HepG2 (cell line): ENCODE measurements around the gene SRRM3. TPM values are rescaled to one million over a fixed set of nuclear protein-coding genes. Genes with fewer than 3 reads are reported as not detected.

Experiments used
- ATRX ChIP-seq: sonication (generic); formaldehyde crosslinking; IDR thresholded peaks from 2 replicates; pipeline ENCODE4 v1.4.0; 2020; ENCODE audit warnings: missing genetic modification reagents, borderline replicate concordance
- BCL6 ChIP-seq: IDR thresholded peaks from 2 replicates; pipeline ENCODE4 v1.6.1; 2016; ENCODE audit warnings: missing genetic modification reagents, missing compliant biosample characterization
- EP300 ChIP-seq, 3 experiments: sonication (generic) in 1 of 3; formaldehyde crosslinking in 1 of 3; IDR thresholded peaks; 2 replicates each; pipeline versions ENCODE4 v1.5.1 to v1.6.1; 2011 to 2020; ENCODE audit warnings: low read depth in 2 of 3, low read length in 2 of 3, borderline replicate concordance in 1 of 3, improper control_type of control experiment in 1 of 3, mild to moderate bottlenecking in 1 of 3, missing genetic modification reagents in 1 of 3, moderate library complexity in 1 of 3
- ERF ChIP-seq: IDR thresholded peaks from 2 replicates; pipeline ENCODE4 v1.6.1; 2018; ENCODE audit warnings: missing biosample characterization, missing genetic modification reagents
- FOSL2 ChIP-seq: sonication (generic); formaldehyde crosslinking; IDR thresholded peaks from 2 replicates; pipeline ENCODE4 v1.4.0; 2020; ENCODE audit warnings: missing genetic modification reagents
- IKZF4 ChIP-seq: sonication (generic); formaldehyde crosslinking; IDR thresholded peaks from 2 replicates; pipeline ENCODE4 v1.5.1; 2020; ENCODE audit warnings: borderline replicate concordance, mild to moderate bottlenecking, low read depth, missing genetic modification reagents; ENCODE audit errors: not compliant biosample characterization
- KDM5B ChIP-seq: sonication (generic); formaldehyde crosslinking; IDR thresholded peaks from 2 replicates; pipeline ENCODE4 v1.4.0; 2020; ENCODE audit warnings: missing genetic modification reagents, mild to moderate bottlenecking, borderline replicate concordance
- KLF11 ChIP-seq: IDR thresholded peaks from 2 replicates; pipeline ENCODE4 v1.6.1; 2016; ENCODE audit warnings: missing compliant biosample characterization
- MAZ ChIP-seq, 2 experiments: sonication (generic) in 1 of 2; formaldehyde crosslinking in 1 of 2; IDR thresholded peaks; 2 replicates each; pipeline versions ENCODE4 v1.5.0 to v1.6.1; 2012 to 2020; ENCODE audit warnings: low read depth in 2 of 2, mild to moderate bottlenecking in 2 of 2, borderline replicate concordance in 1 of 2, improper control_type of control experiment in 1 of 2, low read length in 1 of 2, missing genetic modification reagents in 1 of 2, moderate library complexity in 1 of 2
- PAX8 ChIP-seq: sonication (generic); formaldehyde crosslinking; IDR thresholded peaks from 2 replicates; pipeline ENCODE4 v1.8.0; 2022; ENCODE audit warnings: mild to moderate bottlenecking, missing genetic modification reagents, borderline replicate concordance
- PHF21A ChIP-seq: sonication (generic); formaldehyde crosslinking; IDR thresholded peaks from 2 replicates; pipeline ENCODE4 v1.5.0; 2020; ENCODE audit warnings: mild to moderate bottlenecking, missing genetic modification reagents
- POLR2AphosphoS5 ChIP-seq: IDR thresholded peaks from 2 replicates; pipeline ENCODE4 v1.6.1; 2012; ENCODE audit warnings: low read depth, low read length
- SALL1 ChIP-seq: sonication (generic); formaldehyde crosslinking; IDR thresholded peaks from 2 replicates; pipeline ENCODE4 v1.8.0; 2022; ENCODE audit warnings: mild to moderate bottlenecking, missing genetic modification reagents
- TOE1 ChIP-seq: sonication (generic); formaldehyde crosslinking; IDR thresholded peaks from 2 replicates; pipeline ENCODE4 v1.4.0; 2020; ENCODE audit warnings: mild to moderate bottlenecking, missing genetic modification reagents
- ZNF17 ChIP-seq: sonication (generic); formaldehyde crosslinking; IDR thresholded peaks from 2 replicates; pipeline ENCODE4 v1.5.0; 2020; ENCODE audit warnings: mild to moderate bottlenecking, missing genetic modification reagents
- ZNF34 ChIP-seq: sonication (generic); formaldehyde crosslinking; IDR thresholded peaks from 2 replicates; pipeline ENCODE4 v1.4.0; 2020; ENCODE audit warnings: mild to moderate bottlenecking, missing genetic modification reagents, borderline replicate concordance
- ZNF598 ChIP-seq: sonication (generic); formaldehyde crosslinking; IDR thresholded peaks from 2 replicates; pipeline ENCODE4 v1.5.1; 2020; ENCODE audit warnings: mild to moderate bottlenecking, missing genetic modification reagents, borderline replicate concordance
- ZNF746 ChIP-seq: sonication (generic); formaldehyde crosslinking; IDR thresholded peaks from 2 replicates; pipeline ENCODE4 v1.8.0; 2022; ENCODE audit warnings: mild to moderate bottlenecking, missing genetic modification reagents
- polyA plus RNA-seq, 8 experiments: library from polyadenylated mRNA; depleted of rRNA in 3 of 8; stranded (reverse) in 7 of 8; unstranded in 1 of 8; fragments of >200 nt; fragmentation: Illumina TruSeq in 4 of 8; extraction: Trizol in 4 of 8; gene quantifications; 2 replicates each; pipeline versions ENCODE4 v1.2.1 to v1.2.3, GENCODE V29; 2011 to 2016; ENCODE audit warnings: low read depth in 4 of 8, missing spikeins in 1 of 8, mixed read lengths in 1 of 8; ENCODE audit not compliant: insufficient read depth in 1 of 8
- total RNA-seq, 5 experiments: library from RNA; depleted of rRNA; stranded (reverse); fragments of >200 nt; fragmentation: Illumina TruSeq; extraction: Trizol; gene quantifications; 2 replicates each; pipeline ENCODE4 v1.2.3, GENCODE V29; 2016; ENCODE audit warnings: low read depth in 1 of 5
- TF ChIP-seq, protein P1 (sequence below): sonication (generic); formaldehyde crosslinking; IDR thresholded peaks from 2 replicates; pipeline ENCODE4 v1.5.1; 2020; ENCODE audit warnings: missing genetic modification reagents, mild to moderate bottlenecking, borderline replicate concordance
- TF ChIP-seq, protein P2 (sequence below): sonication (generic); formaldehyde crosslinking; IDR thresholded peaks from 2 replicates; pipeline ENCODE4 v1.5.1; 2020; ENCODE audit warnings: missing genetic modification reagents, mild to moderate bottlenecking, borderline replicate concordance
- TF ChIP-seq, protein P3 (sequence below): sonication (generic); formaldehyde crosslinking; IDR thresholded peaks from 2 replicates; pipeline ENCODE4 v1.4.0; 2020; ENCODE audit warnings: missing genetic modification reagents
- TF ChIP-seq, protein P4 (sequence below): sonication (generic); formaldehyde crosslinking; IDR thresholded peaks from 2 replicates; pipeline ENCODE4 v1.8.0; 2022; ENCODE audit warnings: missing genetic modification reagents, mild to moderate bottlenecking, borderline replicate concordance

SRRM3 gene
- total and polyA plus RNA-seq, 2 of the 13 experiments (the other 11 are each of a cell fraction or from before 2014, with no cell fraction given): 0.13 to 0.54 TPM

DNA sequence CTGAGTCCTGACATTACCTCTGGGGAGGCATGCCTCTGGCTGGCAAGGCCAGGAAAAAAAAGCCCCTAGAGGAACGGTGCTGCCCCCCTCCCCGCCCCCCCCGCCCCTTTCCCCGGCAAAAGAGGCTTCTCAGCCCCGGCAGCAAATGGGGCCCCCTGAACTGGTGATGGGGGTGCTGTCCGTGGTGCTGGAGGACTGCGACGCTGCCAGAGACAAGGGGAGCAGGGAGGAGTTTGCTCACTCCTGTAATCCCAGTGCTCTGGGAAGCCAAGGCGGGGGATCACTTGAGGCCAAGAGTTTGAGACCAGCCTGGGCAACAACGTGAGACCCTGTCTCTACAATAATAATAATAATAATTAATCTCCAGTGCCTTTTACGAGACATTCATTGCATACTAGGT is 23.7 kb downstream of the SRRM3 start (continued):
- TF ChIP-seq, protein P1, sequence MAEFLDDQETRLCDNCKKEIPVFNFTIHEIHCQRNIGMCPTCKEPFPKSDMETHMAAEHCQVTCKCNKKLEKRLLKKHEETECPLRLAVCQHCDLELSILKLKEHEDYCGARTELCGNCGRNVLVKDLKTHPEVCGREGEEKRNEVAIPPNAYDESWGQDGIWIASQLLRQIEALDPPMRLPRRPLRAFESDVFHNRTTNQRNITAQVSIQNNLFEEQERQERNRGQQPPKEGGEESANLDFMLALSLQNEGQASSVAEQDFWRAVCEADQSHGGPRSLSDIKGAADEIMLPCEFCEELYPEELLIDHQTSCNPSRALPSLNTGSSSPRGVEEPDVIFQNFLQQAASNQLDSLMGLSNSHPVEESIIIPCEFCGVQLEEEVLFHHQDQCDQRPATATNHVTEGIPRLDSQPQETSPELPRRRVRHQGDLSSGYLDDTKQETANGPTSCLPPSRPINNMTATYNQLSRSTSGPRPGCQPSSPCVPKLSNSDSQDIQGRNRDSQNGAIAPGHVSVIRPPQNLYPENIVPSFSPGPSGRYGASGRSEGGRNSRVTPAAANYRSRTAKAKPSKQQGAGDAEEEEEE (CRISPR knock-in tag): no peak
- TF ChIP-seq ZNF598 (CRISPR knock-in tag) (no peak), BCL6 (CRISPR knock-in tag) (0 out of 2 replicates have a peak, but pooled peaks have one; percentile 35), FOSL2 (CRISPR knock-in tag) (0 out of 2 replicates have a peak, but pooled peaks have one; percentile 42), PHF21A (no peak), IKZF4 (CRISPR knock-in tag) (peak; percentile 48), ERF (peak; percentile 68), ZNF746 (CRISPR knock-in tag) (no peak), EP300 (IDR thresholded peaks at IDR 0.05; ENCODE audit: low read depth in 2 of 2, low read length in 2 of 2) (no peak), EP300 (CRISPR knock-in tag; IDR thresholded peaks at IDR 0.05; ENCODE audit: borderline replicate concordance) (no peak), KDM5B (peak; percentile 22; the same call in 1 of the 2 replicates), TOE1 (CRISPR knock-in tag) (no peak), SALL1 (CRISPR knock-in tag) (peak; percentile 50; the same call in 1 of the 2 replicates), KLF11 (CRISPR knock-in tag) (peak; percentile 83; the same call in 1 of the 2 replicates), ZNF34 (CRISPR knock-in tag) (no peak), POLR2AphosphoS5 (no peak), ZNF17 (CRISPR knock-in tag) (no peak), ATRX (CRISPR knock-in tag) (no peak), MAZ (IDR thresholded peaks at IDR 0.05; ENCODE audit: borderline replicate concordance, low read depth, low read length) (no peak), MAZ (CRISPR knock-in tag; IDR thresholded peaks at IDR 0.05; ENCODE audit: low read depth) (no peak), PAX8 (no peak)
- TF ChIP-seq, protein P2, sequence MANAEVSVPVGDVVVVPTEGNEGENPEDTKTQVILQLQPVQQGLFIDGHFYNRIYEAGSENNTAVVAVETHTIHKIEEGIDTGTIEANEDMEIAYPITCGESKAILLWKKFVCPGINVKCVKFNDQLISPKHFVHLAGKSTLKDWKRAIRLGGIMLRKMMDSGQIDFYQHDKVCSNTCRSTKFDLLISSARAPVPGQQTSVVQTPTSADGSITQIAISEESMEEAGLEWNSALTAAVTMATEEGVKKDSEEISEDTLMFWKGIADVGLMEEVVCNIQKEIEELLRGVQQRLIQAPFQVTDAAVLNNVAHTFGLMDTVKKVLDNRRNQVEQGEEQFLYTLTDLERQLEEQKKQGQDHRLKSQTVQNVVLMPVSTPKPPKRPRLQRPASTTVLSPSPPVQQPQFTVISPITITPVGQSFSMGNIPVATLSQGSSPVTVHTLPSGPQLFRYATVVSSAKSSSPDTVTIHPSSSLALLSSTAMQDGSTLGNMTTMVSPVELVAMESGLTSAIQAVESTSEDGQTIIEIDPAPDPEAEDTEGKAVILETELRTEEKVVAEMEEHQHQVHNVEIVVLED (CRISPR knock-in tag): no peak
- TF ChIP-seq, protein P3, sequence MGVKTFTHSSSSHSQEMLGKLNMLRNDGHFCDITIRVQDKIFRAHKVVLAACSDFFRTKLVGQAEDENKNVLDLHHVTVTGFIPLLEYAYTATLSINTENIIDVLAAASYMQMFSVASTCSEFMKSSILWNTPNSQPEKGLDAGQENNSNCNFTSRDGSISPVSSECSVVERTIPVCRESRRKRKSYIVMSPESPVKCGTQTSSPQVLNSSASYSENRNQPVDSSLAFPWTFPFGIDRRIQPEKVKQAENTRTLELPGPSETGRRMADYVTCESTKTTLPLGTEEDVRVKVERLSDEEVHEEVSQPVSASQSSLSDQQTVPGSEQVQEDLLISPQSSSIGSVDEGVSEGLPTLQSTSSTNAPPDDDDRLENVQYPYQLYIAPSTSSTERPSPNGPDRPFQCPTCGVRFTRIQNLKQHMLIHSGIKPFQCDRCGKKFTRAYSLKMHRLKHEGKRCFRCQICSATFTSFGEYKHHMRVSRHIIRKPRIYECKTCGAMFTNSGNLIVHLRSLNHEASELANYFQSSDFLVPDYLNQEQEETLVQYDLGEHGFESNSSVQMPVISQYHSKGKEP (CRISPR knock-in tag): peak; percentile 96; the same call in 1 of the 2 replicates
- TF ChIP-seq, protein P4, sequence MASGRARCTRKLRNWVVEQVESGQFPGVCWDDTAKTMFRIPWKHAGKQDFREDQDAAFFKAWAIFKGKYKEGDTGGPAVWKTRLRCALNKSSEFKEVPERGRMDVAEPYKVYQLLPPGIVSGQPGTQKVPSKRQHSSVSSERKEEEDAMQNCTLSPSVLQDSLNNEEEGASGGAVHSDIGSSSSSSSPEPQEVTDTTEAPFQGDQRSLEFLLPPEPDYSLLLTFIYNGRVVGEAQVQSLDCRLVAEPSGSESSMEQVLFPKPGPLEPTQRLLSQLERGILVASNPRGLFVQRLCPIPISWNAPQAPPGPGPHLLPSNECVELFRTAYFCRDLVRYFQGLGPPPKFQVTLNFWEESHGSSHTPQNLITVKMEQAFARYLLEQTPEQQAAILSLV: no peak
